BJ (cell line): Measurements from ENCODE around the gene HSH2D. TPM values are rescaled to one million over a fixed set of nuclear protein-coding genes. Genes with fewer than 3 reads are reported as not detected.

ENCODE experiments used
- CTCF ChIA-PET: fragments of 350-600 bp; formaldehyde crosslinking; extraction: SDS; loops from one replicate; lab custom pipeline; 2021; ENCODE audit warnings: antibody characterized with exemption, inconsistent platforms; lab: Yijun Ruan, JAX
- POLR2A ChIA-PET: fragments of 300-600 bp; sonication (Branson Sonifier 250); formaldehyde crosslinking; extraction: SDS; loops from one replicate; lab custom pipeline; 2021; ENCODE audit warnings: antibody characterized with exemption; lab: Charles Lee
- DNase-seq: peaks from one replicate; pipeline ENCODE4 v3.0.0-alpha.2; 2011; ENCODE audit warnings: low read depth
- H3K27me3 ChIP-seq: 2 replicates; pipeline ENCODE4 v1.6.0; 2011; ENCODE audit warnings: low read length; ENCODE audit not compliant: control insufficient read depth, insufficient read depth
- H3K36me3 ChIP-seq: 2 replicates; pipeline ENCODE4 v1.5.1; 2011; ENCODE audit warnings: low read length; ENCODE audit not compliant: control insufficient read depth, insufficient read depth
- H3K4me3 ChIP-seq: 2 replicates; pipeline ENCODE4 v1.5.1; 2011; ENCODE audit warnings: low read depth, mild to moderate bottlenecking, control low read depth, low read length
- polyA plus RNA-seq: library from polyadenylated mRNA; depleted of rRNA; stranded (reverse); fragments of >200 nt; gene quantifications from 2 replicates; pipeline ENCODE4 v1.2.3, GENCODE V29; 2011
- TF ChIP-seq, protein P1 (sequence below): IDR thresholded peaks from 2 replicates; pipeline ENCODE4 v1.5.1; 2011; ENCODE audit warnings: low read depth, mild to moderate bottlenecking, control low read depth, inconsistent platforms, low read length, moderate library complexity; ENCODE audit not compliant: insufficient read depth

The HSH2D gene
- polyA plus RNA-seq, 1 experiment, result not detected

DNA sequence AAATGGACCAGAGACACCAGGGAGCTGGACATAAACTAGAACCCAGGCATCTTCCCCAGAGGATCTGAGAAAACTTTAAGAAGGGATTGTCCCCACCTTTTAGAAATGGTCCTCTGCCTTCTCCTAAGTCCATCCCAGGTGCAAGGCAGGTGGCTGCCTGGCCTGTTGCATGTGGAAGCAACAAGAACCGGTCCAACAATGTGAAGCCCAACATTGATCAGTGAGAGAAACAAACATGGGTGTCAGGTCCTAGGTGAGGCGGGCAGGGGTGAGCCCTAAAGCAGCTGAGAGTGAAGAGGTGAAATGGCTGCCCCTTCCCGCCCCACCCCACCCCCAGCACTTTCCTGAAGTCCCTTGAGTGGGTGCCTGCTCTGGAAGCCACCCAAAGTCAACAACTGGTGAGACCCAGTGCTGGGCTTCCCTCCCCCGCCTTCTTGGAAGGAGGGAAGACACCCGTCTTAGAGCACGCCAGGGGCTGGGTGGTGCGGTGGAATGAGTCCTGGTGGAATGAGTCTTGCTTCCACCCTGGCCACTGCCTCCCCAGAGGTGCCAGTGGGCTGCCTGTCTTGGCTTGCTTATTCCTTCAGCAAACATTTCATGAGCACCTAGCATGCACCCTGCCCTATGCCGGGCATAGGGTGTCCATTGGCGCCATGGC lies 55.9 kb downstream of the HSH2D start:
- TF ChIP-seq, protein P1, sequence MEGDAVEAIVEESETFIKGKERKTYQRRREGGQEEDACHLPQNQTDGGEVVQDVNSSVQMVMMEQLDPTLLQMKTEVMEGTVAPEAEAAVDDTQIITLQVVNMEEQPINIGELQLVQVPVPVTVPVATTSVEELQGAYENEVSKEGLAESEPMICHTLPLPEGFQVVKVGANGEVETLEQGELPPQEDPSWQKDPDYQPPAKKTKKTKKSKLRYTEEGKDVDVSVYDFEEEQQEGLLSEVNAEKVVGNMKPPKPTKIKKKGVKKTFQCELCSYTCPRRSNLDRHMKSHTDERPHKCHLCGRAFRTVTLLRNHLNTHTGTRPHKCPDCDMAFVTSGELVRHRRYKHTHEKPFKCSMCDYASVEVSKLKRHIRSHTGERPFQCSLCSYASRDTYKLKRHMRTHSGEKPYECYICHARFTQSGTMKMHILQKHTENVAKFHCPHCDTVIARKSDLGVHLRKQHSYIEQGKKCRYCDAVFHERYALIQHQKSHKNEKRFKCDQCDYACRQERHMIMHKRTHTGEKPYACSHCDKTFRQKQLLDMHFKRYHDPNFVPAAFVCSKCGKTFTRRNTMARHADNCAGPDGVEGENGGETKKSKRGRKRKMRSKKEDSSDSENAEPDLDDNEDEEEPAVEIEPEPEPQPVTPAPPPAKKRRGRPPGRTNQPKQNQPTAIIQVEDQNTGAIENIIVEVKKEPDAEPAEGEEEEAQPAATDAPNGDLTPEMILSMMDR, result no peak
- CTCF ChIA-PET, result interaction anchor here (0.9 to 1.1 kb wide), 2 partner anchors 158 to 184 kb away, joined by 3 to 4 read pairs; no protein-coding TSS in a partner anchor
- POLR2A ChIA-PET, result no interaction called here
- H3K36me3 ChIP-seq, result peaks cover 16% of the 10 kb centered on the region
- DNase-seq, result no peak
- no peak overlapping the region for H3K4me3 ChIP-seq
- H3K27me3 ChIP-seq, result no peaks in the 10 kb centered on the region

DNA sequence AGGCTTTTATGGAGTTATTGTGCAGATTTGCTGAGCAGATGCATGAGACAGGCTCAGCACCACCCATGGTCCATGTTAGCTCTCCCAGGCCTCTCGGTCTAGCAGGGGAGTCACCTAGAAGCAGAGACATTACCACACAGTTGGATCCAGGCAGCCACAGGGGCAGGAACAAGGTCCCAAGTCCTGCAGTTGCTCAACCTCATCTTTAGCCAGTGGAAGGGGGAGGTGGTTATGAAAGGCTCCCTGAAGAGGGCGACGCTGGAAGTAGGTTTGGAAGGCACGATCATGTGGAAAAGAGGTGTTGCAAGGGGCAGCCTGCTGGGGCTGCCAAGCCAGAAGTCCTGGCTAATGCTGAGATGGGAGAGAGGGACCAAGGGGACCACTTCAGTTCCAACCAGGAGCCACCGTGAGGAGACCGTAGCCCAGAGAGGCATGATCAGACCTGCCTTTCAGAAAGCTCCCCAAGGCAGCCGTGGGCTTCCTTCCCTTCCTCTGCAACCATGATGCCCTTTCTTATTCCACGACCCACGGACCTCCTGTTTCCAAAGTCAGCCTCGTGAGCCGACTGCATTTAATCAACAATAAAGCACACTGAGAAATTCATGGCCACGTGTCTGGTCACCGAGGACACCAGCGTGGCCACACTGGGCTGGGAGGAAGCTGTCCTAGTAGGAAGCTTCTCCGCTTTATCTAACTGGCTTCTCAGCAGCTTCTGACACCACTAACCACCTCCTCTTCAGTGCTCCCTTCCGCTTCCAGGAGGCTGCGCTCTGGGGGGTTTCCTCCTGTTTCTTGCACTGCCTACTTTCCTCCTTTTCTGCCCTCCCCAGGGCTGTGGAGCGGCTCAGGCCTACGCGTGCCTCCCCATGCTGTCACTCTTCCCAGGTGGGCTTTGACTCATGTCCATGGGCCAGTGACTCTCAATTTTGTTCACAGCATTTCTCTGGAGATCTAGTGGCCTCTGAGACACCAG lies 56.8 kb downstream of the HSH2D start:
- TF ChIP-seq, protein P1, result 0 out of 2 replicates have a peak, but pooled peaks have one; percentile 7
- no peak for DNase-seq
- H3K27me3 ChIP-seq, result no peaks in the 10 kb centered on the region
- POLR2A ChIA-PET, result no interaction called here
- H3K36me3 ChIP-seq, result peaks cover 20% of the 10 kb centered on the region
- no peak overlapping the region for H3K4me3 ChIP-seq
- CTCF ChIA-PET, result interaction anchor here (0.6 kb wide), 1 partner anchor 163 kb away, joined by 3 read pairs; no protein-coding TSS in a partner anchor

- Histone ChIP-seq H3K36me3 (peaks cover 25% of the 10 kb centered on the region), H3K27me3 (no peaks in the 10 kb centered on the region), H3K4me3 (no peak overlapping the region)
- TF ChIP-seq, protein P1, result no peak
- ChIA-PET POLR2A (no interaction called here), CTCF (no interaction called here)
- no peak for DNase-seq
Measured at GRCh38 chr19:16201011-16201391, 57.5 kb downstream of the HSH2D start.

DNA sequence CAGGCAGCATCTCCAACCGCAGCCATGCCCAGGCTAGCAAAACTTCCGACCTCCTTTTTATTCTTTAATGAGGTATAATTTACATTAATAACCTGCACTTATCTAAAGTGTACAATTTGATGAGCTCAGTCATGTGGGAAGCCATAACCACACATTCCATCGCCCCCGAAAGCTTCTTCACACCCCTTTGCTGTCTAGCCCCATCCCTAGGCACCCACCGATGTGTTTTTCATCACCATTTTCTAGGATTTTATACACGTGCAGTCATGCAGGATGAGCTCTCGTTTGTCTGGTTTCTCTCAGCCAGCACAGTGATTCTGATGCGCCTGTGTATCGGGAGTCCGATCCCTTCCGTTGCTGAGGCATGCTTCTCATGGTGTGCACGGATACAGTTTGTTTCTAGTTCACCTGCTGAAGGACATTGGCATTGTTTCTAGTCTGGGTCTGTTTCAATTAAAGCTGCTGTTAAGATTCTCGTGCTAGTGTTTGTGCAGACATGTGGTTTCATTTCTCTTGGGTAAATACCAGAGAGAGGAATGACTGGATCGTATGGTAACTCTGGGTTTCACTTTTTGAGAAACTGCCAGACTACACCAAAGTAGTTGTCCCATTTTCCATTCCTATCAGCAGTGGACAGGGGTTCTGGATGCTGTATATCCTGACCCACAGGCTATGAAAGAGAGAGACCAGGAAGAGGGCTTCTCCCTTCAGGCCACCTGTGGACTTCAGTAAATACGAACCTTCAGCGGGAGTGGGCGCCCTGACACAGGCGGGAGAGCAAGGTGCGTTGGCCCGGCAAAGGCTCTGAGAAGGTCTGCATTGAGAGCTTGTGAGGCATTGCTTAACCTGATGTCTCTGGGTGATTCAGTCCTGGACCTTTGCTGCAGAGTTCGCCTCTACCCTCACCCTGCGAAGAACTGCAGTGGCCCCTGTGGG lies 59.1 kb downstream of the HSH2D start:
- no peak overlapping the region for H3K4me3 ChIP-seq
- POLR2A ChIA-PET, result no interaction called here
- H3K36me3 ChIP-seq, result peaks cover 30% of the 10 kb centered on the region
- no peaks in the 10 kb centered on the region for H3K27me3 ChIP-seq
- peak; percentile 16 for DNase-seq
- CTCF ChIA-PET, result no interaction called here
- TF ChIP-seq, protein P1, result no peak
